NCI-H1930 (cell line): ENCODE results near the gene SLC26A1.

ENCODE experiments used
- DNase-seq, 2 experiments: peaks; one replicate each; lab custom pipeline; 2025; lab: John Stamatoyannopoulos, UW

The SLC26A1 gene, protein sequence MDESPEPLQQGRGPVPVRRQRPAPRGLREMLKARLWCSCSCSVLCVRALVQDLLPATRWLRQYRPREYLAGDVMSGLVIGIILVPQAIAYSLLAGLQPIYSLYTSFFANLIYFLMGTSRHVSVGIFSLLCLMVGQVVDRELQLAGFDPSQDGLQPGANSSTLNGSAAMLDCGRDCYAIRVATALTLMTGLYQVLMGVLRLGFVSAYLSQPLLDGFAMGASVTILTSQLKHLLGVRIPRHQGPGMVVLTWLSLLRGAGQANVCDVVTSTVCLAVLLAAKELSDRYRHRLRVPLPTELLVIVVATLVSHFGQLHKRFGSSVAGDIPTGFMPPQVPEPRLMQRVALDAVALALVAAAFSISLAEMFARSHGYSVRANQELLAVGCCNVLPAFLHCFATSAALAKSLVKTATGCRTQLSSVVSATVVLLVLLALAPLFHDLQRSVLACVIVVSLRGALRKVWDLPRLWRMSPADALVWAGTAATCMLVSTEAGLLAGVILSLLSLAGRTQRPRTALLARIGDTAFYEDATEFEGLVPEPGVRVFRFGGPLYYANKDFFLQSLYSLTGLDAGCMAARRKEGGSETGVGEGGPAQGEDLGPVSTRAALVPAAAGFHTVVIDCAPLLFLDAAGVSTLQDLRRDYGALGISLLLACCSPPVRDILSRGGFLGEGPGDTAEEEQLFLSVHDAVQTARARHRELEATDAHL

DNA sequence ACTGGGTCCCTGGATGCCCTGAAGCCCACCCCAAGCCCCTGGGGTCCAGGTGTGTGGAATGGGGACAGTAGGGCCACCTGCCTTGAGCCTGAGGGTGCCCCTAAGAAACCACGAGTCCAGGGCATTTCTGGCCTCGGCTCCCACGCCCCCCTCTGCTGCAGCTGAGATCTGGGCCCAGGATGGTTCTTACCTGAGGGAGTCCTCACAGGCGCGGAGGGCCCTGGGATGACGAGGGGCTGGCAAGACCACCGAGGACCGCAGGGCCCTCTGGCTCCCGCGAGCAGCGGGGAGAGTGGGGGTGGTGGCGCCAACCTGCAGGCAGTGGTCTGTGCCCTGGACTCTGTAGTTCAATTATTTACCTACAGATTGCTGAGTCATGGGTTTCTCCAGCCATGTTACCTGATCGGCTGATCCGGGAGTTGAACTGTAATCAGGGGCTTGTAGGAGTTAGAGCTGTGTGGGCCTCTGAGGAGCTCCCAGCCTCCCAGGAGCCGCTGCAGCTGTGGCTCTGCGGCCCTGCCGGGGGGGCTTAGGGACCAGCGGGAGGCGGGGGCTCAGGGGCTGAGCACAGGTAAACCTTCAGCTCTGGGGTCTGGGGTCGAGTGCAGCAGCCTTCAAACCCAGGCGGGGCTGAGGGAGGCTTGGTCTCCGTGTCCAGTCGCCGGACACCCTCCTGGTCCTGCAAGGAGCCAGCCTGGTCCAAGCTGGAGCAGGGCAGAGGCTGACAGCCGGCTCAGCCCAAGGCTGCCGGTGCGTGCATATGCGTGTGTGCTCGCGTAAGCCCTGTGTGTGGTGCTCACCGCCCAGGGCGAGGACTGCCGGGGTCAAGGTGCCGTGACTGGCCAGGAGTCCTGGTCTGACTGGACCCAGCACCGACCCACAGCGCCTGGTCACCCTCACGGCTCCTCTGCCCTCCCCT lies at the start of gene SLC26A1:
SLC26A1 (minus strand) TSS at position 294 of the 919 bp plus-strand sequence. CDS start 1,701 bp downstream, outside the sequence.
- no peak for DNase-seq

DNA sequence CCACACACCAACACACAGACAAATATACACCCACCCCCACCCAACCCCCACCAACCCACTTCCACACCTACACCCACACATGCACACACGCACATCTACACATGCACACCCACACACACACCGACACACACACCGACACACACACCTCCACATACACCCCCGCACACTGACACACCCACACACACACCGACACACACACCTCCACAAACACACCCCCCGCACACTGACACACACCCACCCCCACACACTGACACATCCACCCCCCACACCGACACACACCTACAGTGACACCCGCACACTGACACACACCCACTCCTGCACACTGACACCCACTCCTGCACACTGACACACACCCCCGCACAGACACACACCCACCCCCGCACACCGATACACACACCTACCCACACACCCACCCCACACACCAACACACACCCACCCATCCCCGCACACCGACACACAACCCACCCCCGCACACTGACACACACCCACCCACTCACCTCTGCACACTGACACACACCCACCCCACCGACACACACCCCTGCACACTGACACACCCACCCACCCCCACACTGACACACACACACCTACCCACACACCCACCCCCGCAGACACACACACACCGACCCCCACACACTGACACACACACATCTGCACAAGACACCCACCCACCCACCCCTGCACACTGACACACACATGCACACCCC lies 49.3 kb upstream of the SLC26A1 start:
- no peak for DNase-seq

DNA sequence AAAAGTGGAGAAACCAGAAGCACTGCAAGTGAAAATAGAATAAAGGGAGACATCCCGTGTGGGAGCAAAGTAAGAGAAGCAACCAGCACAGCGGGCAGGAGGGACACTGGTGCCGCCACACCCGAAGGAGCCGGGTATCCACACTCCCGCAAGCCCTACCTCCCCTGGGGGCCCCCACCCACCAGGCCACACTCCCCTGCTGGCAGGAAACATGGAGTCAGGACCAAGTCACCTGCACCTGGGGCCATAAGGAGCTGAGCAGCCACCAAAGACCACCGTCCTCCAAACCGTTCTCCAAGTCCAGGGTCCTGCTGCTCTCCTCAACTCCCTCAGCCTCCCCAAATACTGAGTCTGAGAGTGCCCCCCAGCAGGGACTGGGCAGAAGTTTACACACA lies 48.7 kb upstream of the SLC26A1 start:
- no peak for DNase-seq

DNA sequence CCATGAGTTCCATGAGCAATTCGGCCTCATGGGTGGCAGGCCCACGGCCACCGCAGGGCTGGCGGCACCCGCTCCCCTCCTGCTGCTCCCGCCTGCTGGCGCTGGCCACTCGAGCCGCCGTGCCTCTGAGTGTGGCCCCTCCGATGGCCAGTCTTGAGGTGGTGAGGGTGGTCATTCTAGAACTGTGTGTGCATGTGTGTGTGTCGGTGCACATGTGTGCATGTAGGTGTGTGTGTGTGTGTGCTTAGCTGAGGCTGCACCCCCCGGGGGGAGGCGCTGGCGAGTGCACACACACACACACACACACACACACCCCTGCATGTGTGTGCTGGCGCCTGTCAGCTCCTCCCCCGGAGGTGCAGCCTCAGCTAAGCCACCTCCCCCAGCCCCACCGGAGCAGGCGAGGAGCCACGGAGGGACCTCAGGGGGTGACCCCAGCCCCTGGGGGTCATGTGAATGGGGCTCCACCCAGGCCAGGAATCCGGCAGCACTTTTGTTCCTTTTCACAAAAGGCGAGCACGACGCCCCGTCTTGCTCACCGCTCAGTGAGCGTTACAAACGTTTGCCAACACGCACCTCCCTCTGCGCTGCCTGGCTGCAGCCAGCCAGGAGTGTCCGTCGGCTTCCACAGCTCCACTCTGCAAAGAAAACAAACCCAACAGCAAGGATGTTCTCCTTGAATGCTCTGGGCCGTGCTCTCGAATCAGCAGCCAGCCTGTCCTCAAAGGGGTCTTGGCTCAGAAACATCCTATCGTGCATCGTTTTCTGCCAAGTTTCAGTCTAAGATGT lies 48.1 kb upstream of the SLC26A1 start:
- DNase-seq = no peak

DNA sequence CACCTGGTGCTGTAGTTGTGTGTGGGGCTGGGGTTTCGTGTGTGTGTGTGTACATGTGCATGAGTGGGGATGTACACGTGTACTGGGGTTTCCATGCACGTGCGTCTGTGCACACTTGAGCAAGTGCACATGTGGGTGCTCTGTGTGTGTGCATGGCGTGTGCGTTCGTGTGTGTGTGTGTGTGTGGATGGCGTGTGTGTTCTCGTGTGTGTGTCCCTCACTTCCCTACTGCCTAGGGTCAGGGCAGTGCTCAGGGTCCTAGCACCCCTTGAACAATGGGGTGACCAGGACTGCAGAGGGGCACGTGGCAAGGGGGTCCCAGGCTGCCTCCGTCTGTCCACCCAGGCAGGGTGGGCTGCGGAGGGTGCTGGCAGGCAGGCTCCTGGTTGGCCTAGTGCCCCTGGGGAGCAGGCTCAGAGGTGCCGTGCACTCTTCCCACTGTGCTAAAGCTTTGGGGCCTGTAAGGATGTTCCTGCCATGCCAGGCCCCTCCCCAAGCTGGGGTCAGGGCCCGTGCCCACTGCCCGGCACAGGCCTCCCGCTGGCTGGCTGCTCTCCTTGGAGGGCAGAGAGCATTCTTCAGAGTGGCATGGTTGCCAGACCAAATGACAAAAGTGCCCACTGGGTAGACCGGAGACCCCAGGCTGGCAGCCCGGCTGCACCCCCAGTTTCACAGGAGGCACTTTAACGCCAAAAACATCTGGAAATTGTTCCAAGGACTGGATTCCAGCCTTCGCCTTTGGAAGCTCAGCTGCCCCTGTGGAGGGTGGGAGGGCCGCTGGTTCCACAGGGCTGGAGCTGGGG lies 47.3 kb upstream of the SLC26A1 start:
- DNase-seq = no peak

DNA sequence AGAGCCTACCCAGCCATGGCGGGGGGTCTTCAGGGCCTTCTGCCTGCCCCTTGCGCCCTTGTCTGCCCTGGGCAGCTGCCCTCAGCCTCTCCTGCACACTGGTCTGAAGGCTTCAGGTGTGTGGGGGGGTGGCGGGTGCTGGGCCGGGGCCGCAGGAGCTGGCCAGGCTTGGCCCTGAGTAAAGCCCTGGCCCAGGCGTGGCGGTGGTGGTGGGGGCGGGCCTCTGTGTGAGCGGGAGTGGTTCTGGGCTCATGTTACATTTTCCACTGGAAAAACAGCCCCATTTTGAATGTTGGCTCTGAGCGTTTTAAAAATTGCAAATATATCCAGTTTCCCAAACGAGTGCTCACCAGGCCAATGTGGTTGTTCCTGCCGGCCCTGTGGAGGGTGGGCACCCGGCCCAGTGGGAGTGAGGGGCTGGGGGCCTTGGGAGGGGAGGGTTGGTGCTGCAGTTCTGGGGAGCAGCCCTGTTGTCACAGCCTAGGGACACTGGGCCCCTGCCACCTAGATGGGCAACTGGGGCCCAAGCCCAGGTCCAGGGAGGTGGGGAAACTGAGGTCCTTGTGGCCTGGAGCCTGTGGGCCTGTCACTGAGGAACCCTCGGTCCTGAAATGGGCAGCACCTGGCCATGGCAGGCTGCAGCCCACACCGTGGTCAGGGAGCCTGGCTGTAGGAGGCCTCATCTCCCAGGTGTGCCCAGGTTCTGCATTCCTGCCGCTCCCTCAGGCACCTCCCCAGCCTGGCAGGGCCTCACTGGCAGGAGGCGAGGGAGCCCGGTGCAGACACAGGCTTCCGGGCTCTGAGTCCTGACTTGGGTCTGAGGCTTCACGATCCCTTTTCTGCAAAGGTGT lies 46.5 kb upstream of the SLC26A1 start:
- DNase-seq = no peak

DNA sequence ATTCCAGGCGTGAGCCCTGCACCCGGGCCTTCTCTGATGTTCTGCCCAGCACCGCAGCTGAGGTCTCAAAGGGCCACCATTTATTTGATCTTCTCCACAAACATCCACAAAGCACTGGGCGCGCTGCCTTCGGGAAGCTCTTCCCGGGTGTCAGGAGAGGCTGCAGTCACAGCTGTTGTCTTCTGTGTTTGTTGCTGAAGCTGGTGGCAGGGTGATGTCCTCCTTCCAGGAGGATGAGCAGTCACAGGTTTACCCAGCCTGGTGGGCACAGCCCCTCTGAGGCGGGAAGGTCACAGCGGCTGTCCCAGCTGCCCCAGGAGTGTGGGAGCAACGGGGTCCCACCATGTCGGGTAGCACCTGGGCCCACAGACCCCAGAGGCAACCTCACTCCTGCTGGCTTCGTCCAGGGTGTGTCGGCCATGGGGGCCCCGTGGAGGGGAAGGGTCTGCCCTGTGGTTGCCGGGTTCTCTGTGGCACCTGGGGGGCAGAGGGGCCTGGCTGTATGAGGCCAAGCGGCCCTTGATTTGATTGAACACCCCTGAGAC lies 45.8 kb upstream of the SLC26A1 start:
- DNase-seq = no peak

DNA sequence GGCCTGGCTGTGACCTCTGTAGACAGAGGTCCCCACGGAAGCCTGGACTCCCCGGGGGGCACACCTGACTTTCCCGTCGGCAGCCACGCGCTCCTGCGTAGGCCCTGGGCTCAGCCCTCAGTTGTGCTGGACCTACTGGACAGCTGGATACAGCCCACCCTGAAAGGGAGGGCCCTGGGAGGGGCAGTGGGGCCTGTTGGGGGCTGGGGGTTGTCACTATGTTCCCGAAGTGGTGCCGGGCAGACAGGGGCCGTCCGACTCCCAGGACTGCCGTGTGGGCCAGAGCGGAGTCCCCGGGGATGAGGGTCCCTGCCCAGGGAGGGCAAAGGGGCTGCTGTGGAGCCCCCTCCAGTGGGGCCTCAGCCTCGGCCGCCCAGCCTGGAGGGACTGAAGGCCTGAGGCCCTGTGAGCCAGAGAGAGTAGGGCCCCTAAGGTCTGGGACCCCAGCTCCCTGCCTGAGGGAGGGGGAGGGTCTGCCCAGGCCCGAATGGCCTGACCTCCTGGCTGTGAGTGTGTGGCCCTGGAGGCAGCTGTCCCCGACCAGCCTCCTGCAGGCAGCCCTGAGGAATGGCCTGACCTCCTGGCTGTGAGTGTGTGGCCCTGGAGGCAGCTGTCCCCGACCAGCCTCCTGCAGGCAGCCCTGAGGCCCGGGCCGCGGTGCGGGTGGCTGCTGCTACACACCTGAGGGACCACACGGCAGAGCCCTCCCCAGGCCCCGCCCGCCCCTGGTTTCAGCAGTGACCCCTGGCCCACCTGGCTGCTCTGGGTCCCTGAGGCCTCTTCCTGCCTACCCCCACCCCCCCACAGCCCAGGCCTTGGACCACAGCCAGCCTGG lies 44.0 kb upstream of the SLC26A1 start:
- DNase-seq = no peak

DNA sequence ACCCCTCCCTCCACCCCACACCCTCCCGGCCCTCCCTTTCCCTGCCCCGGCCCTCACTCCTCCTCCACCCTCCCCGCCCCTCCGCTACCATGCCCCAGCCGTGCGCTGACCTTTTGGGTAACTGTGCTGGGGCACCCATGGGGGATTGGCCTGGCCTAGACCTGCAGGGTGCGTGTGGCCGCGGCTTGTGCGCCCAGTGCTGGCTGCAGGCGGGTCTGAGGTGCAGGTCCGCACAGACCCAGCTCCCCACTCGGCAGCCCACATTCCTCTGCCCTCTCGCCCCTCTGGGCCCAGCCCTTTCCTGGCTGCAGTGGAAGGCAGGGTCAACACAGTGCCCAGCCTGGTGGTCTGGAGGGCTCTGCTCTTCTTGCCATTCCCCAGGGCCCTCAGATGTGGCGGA lies 42.9 kb upstream of the SLC26A1 start:
- no peak for DNase-seq

DNA sequence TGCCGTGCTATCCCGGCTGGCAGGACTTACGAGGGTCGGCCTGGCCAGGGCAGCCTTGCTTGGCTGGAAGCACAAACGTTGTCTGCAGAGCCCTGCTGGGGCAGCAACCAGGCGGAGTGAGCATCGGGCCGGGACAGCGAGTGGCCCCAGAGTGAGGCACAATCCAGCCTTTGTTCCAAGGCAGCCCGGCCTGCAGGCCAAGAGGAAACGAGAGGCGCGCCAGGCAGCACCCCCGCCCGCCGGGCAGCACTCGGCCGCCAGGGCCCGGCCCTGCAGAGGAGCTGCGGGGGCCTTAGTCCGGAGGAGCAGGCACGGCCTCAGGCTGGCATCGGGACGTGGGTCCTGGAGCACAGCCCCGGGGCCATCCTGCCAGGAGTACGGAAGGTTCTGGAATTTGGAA lies 42.3 kb upstream of the SLC26A1 start:
- DNase-seq = no peak

DNA sequence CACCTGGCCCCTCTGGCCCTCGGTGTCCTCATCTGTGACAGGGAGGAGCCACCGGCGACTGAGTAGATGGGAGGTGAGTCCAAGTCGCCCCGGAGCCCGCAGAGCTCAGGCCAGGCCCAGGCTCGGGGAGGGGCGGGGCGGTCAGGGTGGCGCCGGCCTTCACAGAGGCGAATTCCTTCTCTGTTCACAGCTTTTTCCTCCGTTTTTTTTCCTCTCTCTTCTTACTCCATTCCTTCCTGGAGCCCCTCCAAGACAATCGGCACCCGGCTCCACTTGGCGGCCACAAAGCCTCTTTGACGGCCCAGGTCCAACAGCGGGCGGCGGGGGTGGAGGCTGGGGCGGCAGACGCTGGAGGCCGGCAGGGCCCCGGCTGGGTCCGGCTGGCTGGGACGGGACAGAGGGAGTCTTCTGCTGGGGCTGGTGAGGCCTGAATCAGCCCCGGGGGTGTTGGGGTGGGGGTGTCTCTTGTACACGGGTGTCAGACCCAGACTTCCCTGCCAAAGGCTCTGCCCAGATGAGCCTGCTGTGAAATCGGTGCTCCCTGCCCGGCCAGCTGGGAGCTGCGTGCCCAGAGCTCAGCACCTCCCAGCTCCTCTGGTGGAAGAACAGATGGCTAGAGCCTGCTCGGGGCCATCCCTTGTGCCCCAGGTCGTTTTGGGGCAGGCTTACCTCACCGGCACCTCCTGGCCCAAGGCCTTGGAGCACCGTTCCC lies 40.8 kb upstream of the SLC26A1 start:
- no peak for DNase-seq

DNA sequence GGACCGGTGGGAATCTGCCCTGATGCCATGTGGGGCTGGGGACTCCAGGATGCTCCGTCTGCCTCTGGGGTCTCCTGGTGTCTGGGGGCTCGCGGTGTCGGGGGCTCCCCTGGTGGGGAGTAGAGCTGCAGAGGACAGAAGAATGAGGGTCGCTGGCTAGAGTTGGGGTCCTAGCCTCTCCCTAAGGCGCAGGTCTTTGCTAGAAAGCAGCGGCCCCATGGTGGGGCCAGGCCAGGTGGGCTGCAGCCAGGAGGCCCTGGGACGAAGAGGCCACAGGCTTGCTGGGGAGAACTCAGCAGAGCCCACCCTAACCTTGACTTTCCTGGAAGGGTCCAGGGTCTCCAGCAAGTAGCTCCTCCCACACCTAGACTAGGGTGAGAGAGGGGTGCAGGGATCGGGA lies 39.7 kb upstream of the SLC26A1 start:
- no peak for DNase-seq

DNA sequence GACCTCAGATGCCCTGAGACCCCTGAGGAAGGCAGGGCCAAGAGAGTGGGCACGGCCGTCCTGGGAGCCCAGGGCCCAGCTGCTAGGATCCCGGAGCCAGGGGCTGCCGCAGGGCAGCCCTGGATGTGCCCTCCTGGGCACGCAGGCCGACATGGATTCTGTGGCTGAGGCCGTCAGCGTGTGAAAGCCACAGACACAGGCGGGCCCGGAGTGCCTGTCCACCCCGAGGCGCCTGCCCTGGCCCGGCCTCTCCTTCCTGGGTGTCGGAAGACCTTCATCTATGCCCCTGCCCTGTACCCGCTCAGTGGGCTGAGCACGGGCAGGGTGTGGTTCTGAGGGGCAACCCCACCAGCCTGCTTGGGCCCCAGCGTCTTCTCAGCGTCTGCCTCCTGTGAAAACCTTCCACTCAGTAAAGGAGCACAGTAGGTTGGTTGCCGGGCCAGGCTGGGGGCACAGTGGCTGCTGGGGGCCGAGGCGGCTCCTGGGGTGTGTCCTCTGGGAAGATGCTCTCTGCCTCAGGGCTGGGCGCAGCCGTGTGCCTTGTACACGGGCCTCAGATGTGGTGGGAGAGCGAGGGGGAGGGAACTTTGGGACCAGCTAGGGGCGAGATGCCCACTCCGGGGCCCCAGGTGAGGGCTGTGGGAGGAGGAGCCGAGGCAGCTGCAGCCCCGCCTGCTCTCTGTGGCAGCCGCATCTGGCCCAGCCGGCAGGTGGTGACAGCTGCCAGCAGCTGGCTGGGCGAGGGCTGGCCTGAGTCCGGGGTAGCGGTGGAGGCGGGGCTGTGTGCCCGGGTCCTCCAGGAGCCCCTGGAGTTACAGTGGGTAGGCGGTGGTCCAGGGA lies 39.0 kb upstream of the SLC26A1 start:
- DNase-seq = no peak

DNA sequence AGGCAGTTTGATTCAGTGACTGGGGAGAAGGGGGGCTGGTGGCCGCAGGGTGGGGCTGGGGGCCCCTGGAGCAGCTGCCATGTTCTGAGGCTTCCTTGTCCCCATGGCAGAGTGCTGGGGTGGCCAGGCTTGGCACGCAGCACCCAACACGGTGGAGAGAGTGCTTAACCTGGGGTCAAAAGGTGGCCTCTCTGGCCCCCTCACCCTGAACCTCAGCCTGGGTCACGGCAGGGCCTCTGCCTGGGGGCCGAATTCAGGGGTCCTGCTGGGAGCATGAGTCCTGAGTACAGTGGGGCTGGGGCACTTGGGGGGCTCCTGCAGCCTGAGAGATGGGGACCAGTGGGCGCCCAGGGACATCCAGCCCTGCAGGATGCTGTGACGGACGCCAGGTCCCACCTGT lies 38.1 kb upstream of the SLC26A1 start:
- DNase-seq = no peak

DNA sequence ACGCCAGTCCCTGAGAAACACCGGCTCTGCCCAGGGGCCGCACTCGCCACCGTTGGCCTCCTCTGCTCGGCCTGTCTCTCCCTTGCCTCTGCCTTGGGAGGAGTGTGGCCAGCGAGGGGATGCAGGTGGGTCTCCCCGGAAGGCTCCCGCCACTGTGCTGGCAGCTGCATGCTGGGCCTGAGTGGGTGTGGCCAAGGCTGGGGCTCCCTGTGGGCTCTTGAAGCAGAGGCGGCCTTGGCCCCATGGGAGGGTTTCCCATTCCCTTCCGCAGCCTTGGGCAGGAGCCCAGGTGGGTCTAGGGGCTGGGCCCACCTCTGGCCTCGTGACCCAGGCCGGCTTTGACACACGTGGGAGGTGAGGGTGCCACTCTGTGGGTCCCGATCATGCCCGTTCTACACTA lies 37.4 kb upstream of the SLC26A1 start:
- no peak for DNase-seq

DNA sequence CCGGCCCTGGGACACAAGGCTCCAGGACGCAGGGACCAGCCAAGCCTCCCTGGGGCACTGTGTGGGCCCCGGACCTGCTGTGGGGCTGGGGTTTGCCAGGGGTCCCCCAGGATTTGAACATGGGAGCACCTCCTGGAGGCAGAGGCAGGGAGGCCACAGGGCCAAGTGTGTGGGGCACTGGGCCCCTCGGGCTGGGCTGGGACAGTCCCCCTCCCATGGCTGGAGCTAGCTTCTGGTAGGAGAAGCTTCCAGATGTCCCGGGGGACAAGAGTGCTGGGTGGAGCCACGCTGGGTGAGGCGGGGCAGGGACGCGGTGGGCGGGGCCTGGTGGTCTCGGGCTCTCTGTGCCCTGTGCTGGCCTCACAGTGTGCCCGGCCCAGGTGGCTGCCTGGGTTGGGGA lies 36.8 kb upstream of the SLC26A1 start:
- no peak for DNase-seq
